OCI-LY7 (cell line): ENCODE measurements around the gene ABCA5.

Experiments
- CTCF ChIP-seq: fragments of 200-600 bp; sonication (generic); conservative IDR thresholded peaks from 2 replicates; pipeline ENCODE4 v1.5.1; 2014; ENCODE audit warnings: mild to moderate bottlenecking, antibody characterized with exemption, low read length, moderate library complexity, mixed read lengths
- EZH2phosphoT487 ChIP-seq: fragments of 200-600 bp; sonication (generic); IDR thresholded peaks from 2 replicates; pipeline ENCODE4 v1.6.1; 2018; ENCODE audit warnings: low read depth, borderline replicate concordance, mild to moderate bottlenecking, mixed run types, antibody characterized with exemption, low read length, moderate library complexity, mixed read lengths

- no peak for TF ChIP-seq EZH2phosphoT487
- TF ChIP-seq CTCF = no peak
Observed at GRCh38 chr17:69287168-69287567, 39.8 kb downstream of the ABCA5 start.
